ENCODE results near the gene FUT7. TPM values are rescaled to one million over a fixed set of nuclear protein-coding genes. Genes with fewer than 3 reads are reported as not detected.

FUT7 gene
- total RNA-seq, 1 donor from 2014 or later = not detected

DNA sequence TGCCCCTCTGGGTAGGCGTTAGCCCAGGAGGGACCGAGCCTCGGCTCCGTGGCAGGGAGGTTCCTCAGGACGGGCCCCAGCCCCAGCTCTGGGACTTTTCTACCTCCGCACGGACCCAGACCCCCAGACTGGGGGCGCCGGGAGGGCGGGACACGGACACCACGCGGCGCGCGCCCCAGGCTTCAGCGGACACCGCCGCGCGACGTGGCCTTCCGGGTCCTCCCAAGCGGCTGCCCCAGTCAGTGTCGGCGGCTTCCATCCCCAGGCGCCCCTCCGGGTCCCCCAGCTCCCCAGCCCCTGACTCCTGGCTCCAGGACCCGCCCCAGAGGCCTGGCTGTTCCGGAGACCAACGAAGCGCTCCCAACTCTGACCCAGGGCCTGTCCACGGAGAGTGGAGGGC lies 46.0 kb downstream of the FUT7 start:
- FAIRE-seq (no peak), DNase-seq (ENCODE audit: low read depth) (no peak)
- Histone ChIP-seq H3K36me3 (ENCODE audit: control insufficient read depth, insufficient read depth, low read length) (no peaks in the 10 kb centered on the region), H3K27me3 (ENCODE audit: control insufficient read depth, insufficient read depth, low read length) (peaks cover 10% of the 10 kb centered on the region), H3K4me3 (ENCODE audit: low read depth, low read length) (no peak overlapping the region)
- TF ChIP-seq, protein P1, sequence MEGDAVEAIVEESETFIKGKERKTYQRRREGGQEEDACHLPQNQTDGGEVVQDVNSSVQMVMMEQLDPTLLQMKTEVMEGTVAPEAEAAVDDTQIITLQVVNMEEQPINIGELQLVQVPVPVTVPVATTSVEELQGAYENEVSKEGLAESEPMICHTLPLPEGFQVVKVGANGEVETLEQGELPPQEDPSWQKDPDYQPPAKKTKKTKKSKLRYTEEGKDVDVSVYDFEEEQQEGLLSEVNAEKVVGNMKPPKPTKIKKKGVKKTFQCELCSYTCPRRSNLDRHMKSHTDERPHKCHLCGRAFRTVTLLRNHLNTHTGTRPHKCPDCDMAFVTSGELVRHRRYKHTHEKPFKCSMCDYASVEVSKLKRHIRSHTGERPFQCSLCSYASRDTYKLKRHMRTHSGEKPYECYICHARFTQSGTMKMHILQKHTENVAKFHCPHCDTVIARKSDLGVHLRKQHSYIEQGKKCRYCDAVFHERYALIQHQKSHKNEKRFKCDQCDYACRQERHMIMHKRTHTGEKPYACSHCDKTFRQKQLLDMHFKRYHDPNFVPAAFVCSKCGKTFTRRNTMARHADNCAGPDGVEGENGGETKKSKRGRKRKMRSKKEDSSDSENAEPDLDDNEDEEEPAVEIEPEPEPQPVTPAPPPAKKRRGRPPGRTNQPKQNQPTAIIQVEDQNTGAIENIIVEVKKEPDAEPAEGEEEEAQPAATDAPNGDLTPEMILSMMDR (IDR thresholded peaks at IDR 0.05; ENCODE audit: insufficient read depth, low read length, severe bottlenecking) = no peak

DNA sequence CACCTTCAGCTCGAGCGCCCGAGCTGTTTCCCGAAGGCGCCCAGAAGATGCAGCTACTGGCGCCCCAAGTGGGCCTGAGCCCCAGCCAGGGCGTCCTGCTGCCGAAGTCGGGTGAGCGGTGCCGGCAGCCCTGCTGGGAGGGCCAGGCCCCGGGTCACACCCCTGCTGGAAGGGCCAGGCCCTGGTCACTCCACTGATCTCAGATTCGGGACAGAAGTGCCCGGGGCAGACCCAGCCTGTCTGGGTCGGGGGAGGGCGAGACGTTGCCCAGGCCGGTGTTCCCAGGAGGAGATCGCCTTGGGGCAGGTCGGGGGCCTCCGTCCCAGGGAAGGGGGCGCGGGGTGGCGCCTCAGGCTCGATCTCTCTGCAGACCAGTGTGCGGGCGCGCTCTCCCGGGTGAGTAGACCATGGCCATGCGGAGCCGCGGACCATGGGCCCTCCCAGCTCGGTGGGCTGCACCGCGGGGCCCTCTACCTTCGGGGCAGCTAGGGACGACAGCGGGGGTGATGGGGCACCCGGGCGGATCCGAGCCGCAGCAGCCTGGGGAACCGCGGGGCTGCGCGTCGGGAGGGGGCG lies 46.8 kb downstream of the FUT7 start:
- TF ChIP-seq, protein P1 (IDR thresholded peaks at IDR 0.05; ENCODE audit: insufficient read depth, low read length, severe bottlenecking) = no peak
- no peak for FAIRE-seq
- Histone ChIP-seq H3K27me3 (ENCODE audit: control insufficient read depth, insufficient read depth, low read length) (peaks cover 10% of the 10 kb centered on the region), H3K4me3 (ENCODE audit: low read depth, low read length) (no peak overlapping the region), H3K36me3 (ENCODE audit: control insufficient read depth, insufficient read depth, low read length) (no peaks in the 10 kb centered on the region)
- no peak for DNase-seq (ENCODE audit: low read depth)

DNA sequence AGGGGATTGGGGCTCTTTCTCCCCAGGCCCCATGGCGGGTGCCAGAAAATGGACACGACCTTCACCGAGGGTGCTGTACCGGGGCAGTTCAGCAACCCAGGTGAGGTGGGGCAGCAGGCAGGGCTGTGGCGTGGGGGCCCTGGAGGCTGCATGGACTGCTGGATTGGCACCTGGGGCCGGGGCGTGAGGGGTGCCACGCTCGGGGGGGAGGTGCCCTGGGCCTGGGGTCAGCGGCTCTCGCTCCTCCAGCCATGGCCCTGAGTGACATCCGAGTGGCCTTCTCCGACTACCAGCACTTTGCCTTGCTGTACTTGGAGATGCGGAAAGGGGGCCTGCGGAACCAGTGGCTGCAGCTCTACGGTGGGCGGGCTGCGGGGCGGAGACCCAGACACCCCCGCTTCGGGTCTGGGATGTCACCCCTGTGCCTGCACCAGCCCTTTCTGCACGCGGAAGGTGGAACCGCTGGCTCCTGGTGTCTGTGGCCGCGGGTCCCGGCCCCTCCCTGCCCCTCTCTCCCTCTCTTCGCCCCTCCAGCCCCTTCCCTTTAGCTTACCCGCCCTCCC lies 47.3 kb downstream of the FUT7 start:
- Histone ChIP-seq H3K27me3 (ENCODE audit: control insufficient read depth, insufficient read depth, low read length) (peaks cover 10% of the 10 kb centered on the region), H3K4me3 (ENCODE audit: low read depth, low read length) (no peak overlapping the region), H3K36me3 (ENCODE audit: control insufficient read depth, insufficient read depth, low read length) (no peaks in the 10 kb centered on the region)
- TF ChIP-seq, protein P1 (IDR thresholded peaks at IDR 0.05; ENCODE audit: insufficient read depth, low read length, severe bottlenecking) = no peak
- FAIRE-seq = no peak
- no peak for DNase-seq (ENCODE audit: low read depth)

DNA sequence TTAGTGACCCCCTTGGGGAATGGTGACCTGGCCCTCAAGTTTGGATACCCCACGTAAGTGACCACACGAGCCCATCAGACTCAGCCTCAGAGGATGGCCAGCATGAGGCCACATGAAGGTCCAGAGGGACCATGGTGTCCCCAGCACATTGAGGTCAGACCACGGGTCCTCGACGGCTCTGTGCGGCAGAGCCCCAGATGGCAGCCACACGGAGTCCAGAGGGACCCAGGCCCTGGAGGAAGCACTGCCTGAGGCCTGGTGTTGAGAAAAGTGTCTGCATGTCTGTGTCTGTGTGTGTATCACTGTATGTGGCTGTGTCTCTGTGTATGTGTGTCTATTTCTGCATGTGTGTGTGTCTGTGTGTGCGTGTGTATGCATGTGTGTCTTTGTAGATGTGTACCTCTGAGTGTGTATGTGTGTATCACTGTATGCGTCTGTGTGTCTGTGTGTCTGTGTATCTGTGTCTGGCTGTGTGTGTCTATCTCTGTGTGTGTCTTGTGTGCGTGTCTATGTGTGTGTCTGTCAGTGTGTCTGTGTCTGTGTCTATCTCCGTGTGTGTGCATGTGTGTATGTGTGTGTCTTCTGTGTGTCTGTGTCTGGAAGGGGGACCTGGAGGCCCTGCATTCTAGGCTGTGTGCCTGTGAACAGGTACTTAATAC lies 48.1 kb downstream of the FUT7 start:
- no peak overlapping the region for H3K4me3 ChIP-seq (ENCODE audit: low read depth, low read length)
- H3K36me3 ChIP-seq (ENCODE audit: control insufficient read depth, insufficient read depth, low read length) = no peaks in the 10 kb centered on the region
- FAIRE-seq (peak; percentile 95), DNase-seq (ENCODE audit: low read depth) (no peak)
- TF ChIP-seq, protein P1 (IDR thresholded peaks at IDR 0.05; ENCODE audit: insufficient read depth, low read length, severe bottlenecking) = no peak
- H3K27me3 ChIP-seq (ENCODE audit: control insufficient read depth, insufficient read depth, low read length) = peaks cover 10% of the 10 kb centered on the region

DNA sequence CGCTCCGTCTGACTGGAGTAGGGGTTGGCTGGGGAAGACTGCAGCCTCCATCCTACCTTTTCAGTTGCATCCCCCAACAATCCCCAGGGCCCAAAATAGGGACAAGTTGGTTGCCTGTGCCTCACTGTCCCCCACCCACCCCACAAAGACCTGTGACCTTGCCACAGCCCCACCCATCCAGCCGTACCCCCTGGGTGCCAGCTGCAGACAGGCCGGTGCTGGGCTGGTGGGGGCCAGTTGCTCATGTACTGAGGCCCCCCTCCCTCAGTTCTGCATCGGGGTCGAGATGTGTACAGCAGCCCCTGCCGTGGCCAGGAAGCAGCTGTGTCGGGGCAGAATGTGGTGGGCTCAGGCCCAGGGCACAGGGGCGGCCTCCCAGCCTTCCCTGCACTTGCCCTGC lies 48.7 kb downstream of the FUT7 start:
- TF ChIP-seq, protein P1 (IDR thresholded peaks at IDR 0.05; ENCODE audit: insufficient read depth, low read length, severe bottlenecking) = no peak
- DNase-seq (ENCODE audit: low read depth) = no peak
- Histone ChIP-seq H3K36me3 (ENCODE audit: control insufficient read depth, insufficient read depth, low read length) (no peaks in the 10 kb centered on the region), H3K27me3 (ENCODE audit: control insufficient read depth, insufficient read depth, low read length) (peaks cover 10% of the 10 kb centered on the region), H3K4me3 (ENCODE audit: low read depth, low read length) (no peak overlapping the region)
- no peak for FAIRE-seq
